IMR-90 (cell line): ENCODE measurements around the gene RUFY4.

ENCODE experiments used
- BHLHE40 ChIP-seq: fragments of 150-350 bp; IDR thresholded peaks from 2 replicates; pipeline ENCODE4 v1.6.1; 2016; ENCODE audit warnings: mild to moderate bottlenecking, low read depth, low read length
- CEBPB ChIP-seq: IDR thresholded peaks from 2 replicates; pipeline ENCODE4 v1.6.1; 2012; ENCODE audit warnings: low read depth, low read length, improper control_type of control experiment
- CHD1 ChIP-seq: IDR thresholded peaks from 2 replicates; pipeline ENCODE4 v1.6.1; 2012; ENCODE audit warnings: low read depth, low read length, improper control_type of control experiment
- MAFK ChIP-seq: IDR thresholded peaks from 2 replicates; pipeline ENCODE4 v1.6.1; 2012; ENCODE audit warnings: low read depth, low read length, improper control_type of control experiment
- MAZ ChIP-seq: IDR thresholded peaks from 2 replicates; pipeline ENCODE4 v1.6.1; 2012; ENCODE audit warnings: low read depth, mild to moderate bottlenecking, low read length, improper control_type of control experiment, moderate library complexity, borderline replicate concordance
- MXI1 ChIP-seq: IDR thresholded peaks from 2 replicates; pipeline ENCODE4 v1.6.1; 2012; ENCODE audit warnings: low read depth, mild to moderate bottlenecking, low read length, moderate library complexity, borderline replicate concordance
- POLR2A ChIP-seq: IDR thresholded peaks from 2 replicates; pipeline ENCODE4 v1.6.1; 2012; ENCODE audit warnings: mild to moderate bottlenecking, low read depth, low read length
- RAD21 ChIP-seq: IDR thresholded peaks from 2 replicates; pipeline ENCODE4 v1.6.1; 2012; ENCODE audit warnings: low read length, improper control_type of control experiment
- RCOR1 ChIP-seq: IDR thresholded peaks from 2 replicates; pipeline ENCODE4 v1.6.1; 2012; ENCODE audit warnings: mild to moderate bottlenecking, low read length, improper control_type of control experiment; ENCODE audit not compliant: insufficient replicate concordance
- RFX5 ChIP-seq: IDR thresholded peaks from 2 replicates; pipeline ENCODE4 v1.8.0; 2012; ENCODE audit warnings: low read depth, mild to moderate bottlenecking, low read length, moderate library complexity
- SMC3 ChIP-seq: fragments of 150-350 bp; IDR thresholded peaks from 2 replicates; pipeline ENCODE4 v1.6.1; 2016; ENCODE audit warnings: low read depth, mild to moderate bottlenecking, antibody characterized with exemption, low read length, moderate library complexity
- TF ChIP-seq, protein P1 (sequence below): conservative IDR thresholded peaks from 2 replicates; pipeline ENCODE4 v1.5.1; 2012; ENCODE audit warnings: mild to moderate bottlenecking, low read depth, low read length, improper control_type of control experiment

DNA sequence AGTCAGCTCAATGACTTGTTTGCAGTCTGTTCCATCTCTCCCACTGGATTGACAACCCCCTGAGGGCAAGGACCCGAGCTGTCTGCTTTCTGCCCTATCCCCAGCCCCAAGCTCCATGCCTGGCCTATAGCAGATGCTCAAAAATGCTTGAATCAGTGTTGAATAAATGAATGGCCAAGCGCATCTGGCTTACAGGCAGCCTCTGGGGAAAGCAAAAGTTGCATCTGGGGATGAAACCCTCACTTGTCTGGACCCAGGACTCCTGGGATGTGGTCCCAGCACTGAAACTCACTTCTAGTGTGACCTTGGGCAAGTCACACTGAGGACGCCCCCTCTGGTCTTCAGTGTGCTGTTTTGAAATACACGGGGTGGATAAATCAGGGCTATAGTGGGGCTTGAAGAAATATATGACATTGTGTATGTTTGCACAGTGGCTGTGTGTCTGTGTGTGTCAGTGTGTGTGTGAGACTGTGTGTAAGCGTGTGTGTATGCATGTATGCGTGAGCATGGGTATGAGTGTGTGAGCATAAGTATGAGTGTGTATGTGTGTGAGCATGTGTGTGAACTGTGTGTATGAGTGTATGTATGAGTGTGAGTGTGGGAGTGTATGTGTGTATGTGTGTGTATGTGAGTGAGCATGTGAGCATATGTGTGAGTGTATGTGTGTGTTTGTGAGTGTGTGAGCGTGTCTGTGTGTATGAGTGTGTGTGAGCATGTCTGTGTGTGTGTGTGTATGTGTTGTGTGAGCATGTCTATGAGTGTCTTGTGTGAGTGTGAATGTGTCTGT is 38.5 kb upstream of the RUFY4 start:
- TF ChIP-seq SMC3 (no peak), POLR2A (no peak), BHLHE40 (no peak), CHD1 (no peak), MAFK (no peak), MXI1 (no peak), RCOR1 (no peak), RAD21 (no peak), MAZ (no peak), RFX5 (no peak), CEBPB (no peak)
- TF ChIP-seq, protein P1, sequence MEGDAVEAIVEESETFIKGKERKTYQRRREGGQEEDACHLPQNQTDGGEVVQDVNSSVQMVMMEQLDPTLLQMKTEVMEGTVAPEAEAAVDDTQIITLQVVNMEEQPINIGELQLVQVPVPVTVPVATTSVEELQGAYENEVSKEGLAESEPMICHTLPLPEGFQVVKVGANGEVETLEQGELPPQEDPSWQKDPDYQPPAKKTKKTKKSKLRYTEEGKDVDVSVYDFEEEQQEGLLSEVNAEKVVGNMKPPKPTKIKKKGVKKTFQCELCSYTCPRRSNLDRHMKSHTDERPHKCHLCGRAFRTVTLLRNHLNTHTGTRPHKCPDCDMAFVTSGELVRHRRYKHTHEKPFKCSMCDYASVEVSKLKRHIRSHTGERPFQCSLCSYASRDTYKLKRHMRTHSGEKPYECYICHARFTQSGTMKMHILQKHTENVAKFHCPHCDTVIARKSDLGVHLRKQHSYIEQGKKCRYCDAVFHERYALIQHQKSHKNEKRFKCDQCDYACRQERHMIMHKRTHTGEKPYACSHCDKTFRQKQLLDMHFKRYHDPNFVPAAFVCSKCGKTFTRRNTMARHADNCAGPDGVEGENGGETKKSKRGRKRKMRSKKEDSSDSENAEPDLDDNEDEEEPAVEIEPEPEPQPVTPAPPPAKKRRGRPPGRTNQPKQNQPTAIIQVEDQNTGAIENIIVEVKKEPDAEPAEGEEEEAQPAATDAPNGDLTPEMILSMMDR = no peak
